ENCODE data around the gene CCDC87.

CCDC87 gene

DNA sequence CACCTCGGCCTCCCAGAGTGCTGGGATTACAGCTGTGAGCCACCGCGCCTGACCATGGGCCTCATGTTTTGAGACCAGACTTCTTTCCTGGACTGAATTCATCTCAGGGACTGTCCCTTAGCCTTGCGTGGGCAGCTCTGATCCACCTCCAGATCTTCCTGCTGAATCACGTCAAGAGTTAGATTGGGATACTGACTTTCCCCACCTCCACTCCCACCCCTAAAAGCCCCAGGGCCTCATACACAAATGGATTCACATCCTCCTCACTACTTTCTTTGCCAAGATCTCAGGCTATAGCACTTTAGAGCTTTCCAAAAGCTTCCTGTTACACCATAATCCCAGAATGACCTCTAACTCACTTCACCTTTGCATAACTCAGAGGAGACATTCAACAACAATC is 12.1 kb downstream of the CCDC87 start:
- DNase-seq, result no peak

- peak; percentile 27 for DNase-seq
Observed at GRCh38 chr11:66579017-66579606, 13.8 kb downstream of the CCDC87 start.

- DNase-seq, result no peak
Observed at GRCh38 chr11:66570850-66571180, 22.0 kb downstream of the CCDC87 start.

- no peak for DNase-seq
Observed at GRCh38 chr11:66570079-66570849, 22.6 kb downstream of the CCDC87 start.

DNA sequence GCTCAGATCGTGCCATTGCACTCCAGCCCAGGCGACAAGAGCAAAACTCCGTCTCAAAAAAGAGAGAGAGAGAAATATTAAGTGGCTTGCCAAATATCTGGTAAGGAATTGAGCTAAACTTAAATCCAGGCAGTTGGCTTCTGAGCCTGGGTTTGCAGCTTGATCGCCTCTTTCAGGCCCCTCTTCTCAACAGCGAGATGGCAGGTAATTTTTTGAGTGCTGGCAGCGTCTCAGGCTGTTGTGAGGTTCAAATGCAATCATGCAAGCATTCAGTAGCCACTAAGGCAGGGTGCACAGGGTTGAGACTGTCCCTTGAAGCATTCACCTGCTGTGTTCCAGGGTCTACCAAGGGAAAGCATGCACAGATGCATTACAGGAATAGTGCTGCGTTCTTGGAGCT is 23.8 kb downstream of the CCDC87 start:
- no peak for DNase-seq

DNA sequence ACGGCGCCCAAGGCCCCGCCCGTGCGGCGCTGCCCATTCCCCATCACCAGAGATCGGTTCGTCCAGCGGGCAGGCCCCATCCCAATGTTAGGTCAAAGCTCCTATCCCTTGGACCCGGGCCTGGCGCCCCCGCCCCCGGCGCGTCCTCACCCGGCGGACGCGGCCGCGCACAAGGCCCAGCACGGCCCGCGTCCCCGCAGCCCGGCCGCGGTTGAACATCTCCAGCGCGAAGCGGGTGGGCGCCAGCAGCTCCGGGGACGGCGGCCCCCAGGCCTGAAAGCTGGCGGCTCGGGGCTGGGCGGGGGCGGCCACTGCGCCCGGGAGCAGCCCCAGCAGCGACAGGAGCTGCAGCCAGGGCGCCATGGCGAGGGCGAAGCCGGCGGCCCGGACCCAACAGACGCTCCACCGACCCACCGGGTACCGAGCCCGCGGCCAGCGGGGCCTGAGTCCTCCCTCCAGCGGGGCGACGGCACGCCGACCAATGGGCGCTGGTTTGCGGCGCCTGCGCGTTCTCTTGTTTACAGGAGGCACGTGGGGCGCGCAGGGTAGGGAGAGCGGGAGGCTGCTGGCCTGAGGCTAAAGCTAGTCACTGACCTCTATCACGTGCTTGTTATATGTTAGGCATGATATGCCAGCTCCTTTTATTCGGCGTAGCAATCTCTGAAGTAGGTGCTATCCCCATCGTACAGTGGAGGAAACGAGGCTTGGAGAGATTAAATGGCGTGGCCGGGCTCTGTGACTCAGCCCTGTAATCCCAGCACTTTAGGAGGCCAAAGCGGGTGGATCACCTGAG is 24.5 kb downstream of the CCDC87 start, which contains the start of gene CTSF:
CTSF (minus strand) TSS at position 483 of the 793 bp plus-strand sequence; CDS start at position 363, 120 bp downstream.
- DNase-seq, result peak; percentile 69

DNA sequence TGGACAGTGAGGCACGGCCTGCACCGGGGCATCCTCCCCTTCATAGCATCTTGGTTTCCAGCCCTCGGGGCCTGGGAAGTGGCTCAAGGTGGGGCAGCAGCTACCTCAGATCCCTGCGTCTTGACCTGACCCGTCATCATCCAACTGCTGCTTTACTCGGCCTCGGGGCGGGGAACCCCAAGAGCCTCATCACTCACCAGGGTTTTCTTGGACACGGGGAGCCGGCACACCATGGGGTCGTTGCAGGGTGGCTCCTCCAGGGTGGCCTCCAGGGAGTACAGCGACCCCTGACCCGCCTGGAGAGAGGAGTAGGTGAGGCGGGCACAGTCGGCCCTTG is 25.1 kb downstream of the CCDC87 start:
- DNase-seq, result no peak

- no peak for DNase-seq
Observed at GRCh38 chr11:66566221-66566620, 26.6 kb downstream of the CCDC87 start.

DNA sequence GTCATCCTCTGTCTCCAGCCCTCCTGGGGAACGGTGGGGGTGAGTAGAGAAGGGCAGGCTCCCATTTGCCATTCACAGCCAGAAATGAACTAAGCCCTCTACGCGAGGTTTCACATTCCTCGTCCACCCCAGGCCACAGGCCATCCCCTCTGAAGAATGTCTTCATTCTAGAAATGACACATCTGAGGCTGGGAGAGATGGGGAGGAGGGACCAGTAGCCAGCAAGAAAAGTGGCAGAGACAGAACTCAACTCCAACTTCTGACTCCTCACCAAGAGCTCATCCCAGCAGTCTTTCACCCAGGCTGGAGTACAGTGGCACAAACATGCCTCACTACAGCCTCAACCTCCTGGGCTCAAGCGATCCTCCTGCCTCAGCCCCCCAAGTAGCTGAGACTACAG is 27.9 kb downstream of the CCDC87 start:
- DNase-seq, result no peak

DNA sequence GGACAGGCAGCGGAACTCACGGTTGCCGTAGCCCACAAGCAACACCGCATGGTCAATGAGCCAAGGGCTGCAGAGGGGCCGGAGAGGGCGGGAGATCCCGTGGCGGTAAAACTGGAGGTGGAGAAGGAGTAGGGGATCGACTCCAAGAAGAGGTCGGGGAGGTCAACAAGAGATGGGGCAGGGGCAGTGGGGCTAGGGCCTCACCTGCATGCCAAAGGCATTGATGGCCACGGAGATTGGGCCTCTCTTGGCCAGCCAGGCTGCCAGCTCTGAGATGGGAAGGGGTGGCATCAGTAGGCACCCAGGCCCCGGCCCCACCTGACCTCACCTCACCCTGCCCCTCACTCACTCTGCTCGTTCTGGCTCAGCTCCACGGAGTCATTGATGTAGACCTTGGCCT is 28.3 kb downstream of the CCDC87 start:
- DNase-seq, result no peak

GRCh38 chr11:66563832-66564231 is 29.0 kb downstream of the CCDC87 start:
- DNase-seq, result no peak

DNA sequence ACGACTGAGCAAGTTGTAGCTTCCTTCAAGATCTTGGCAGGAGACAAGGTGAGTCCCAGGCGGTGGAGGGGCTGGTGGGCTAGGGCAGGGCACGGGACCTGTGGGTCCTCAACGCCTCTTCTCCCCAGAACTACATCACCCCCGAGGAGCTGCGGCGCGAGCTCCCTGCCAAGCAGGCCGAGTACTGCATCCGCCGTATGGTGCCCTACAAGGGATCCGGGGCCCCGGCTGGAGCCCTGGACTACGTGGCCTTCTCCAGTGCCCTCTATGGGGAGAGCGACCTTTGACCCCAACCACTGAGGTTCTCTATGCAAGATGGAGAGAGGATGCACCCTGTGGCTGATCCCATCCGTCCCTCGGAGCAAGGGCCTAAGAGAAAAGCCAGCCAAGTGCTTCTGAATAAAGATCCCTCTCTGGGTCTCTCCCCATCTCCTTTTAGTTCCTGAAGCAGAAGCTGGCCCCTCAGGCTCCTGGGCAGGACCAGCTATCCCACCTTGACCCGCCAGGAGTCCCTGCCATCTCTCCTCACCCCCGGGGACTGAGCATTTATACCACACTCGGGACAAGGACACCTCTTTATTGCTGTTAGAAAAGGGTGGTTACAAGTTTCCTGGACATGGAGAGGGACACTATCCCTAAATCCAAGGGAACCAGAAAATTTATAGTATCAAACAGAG is 29.8 kb downstream of the CCDC87 start:
- DNase-seq, result no peak

DNA sequence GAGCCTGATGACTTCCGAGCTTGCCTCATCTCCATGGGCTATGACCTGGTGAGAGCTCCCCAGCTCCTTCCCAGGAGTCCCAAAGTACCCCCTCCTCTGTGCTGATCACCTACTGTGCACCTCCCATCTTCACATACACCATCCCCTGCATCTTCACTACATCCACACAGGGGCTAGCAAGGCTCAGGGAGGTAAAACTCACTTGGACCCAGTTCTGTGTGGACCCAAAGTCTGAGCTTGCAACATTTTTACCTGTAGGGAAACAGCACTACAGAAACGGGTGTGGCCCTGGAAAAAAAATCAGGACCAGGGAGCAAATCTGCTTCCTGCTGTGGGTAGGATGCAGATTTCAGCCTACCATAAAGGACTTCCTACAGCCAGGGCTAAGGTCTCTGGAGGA is 30.6 kb downstream of the CCDC87 start:
- no peak for DNase-seq

DNA sequence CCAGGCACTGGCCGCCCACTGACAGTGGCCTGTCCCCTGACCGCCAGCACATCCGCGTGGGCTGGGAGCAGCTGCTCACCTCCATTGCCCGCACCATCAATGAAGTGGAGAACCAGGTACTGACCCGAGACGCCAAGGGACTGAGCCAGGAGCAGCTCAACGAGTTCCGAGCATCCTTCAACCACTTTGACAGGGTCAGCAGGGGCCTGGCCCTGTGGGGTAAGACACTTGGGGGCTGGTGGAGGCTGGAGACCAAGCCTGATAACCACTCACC is 31.0 kb downstream of the CCDC87 start:
- no peak for DNase-seq

- DNase-seq, result no peak
Observed at GRCh38 chr11:66561178-66561974, 31.5 kb downstream of the CCDC87 start.

GRCh38 chr11:66559866-66560676 is 32.8 kb downstream of the CCDC87 start:
- DNase-seq, result no peak

GRCh38 chr11:66559142-66559865 is 33.6 kb downstream of the CCDC87 start:
- no peak for DNase-seq

DNA sequence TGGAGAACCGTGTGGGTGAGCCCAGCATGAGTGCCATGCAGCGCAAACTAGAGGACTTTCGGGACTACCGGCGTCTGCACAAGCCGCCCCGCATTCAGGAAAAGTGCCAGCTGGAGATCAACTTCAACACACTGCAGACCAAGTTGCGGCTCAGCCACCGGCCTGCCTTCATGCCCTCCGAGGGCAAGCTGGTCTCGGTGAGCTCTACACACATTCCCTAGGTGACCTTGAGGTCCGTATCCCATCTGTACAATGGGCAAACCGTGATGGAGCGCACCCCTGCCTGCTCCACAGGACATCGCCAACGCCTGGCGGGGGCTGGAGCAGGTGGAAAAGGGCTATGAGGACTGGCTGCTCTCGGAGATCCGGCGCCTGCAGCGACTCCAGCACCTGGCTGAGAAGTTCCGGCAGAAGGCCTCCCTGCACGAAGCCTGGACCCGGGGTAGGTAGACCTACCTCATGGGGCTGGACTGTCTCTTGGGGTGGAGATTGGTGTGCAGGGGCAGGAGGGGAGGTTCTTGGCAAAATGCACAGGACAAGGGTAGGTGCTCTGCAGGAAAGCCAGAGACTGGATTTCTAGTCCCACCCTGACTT is 35.0 kb downstream of the CCDC87 start:
- no peak for DNase-seq

GRCh38 chr11:66556086-66556485 is 36.8 kb downstream of the CCDC87 start:
- no peak for DNase-seq

DNA sequence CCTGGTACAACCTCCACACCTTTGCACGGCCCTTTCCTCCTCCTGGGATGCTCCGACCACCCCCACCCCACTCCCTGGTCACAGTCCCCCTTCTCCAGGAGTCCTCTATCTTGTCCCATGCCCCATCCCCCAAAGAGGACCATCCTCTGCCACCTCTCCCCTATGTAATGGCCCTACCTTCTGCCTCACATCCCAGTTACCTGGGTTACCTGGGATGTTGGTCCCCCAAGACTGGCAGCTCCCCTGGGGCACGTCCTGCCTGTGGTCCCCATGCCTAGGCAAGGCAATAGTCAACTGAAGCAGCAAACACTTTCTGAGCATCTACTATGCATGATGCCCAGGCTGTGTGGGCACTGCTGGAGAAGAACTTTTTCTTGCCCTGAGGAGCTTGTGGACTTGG is 37.4 kb downstream of the CCDC87 start:
- no peak for DNase-seq

- DNase-seq, result no peak
Observed at GRCh38 chr11:66554602-66555001, 38.3 kb downstream of the CCDC87 start.

All from activated gamma-delta T cell (primary cell).